Caki2 (cell line): ENCODE measurements around the gene EFCAB12. TPM values are rescaled to one million over a fixed set of nuclear protein-coding genes. Genes with fewer than 3 reads are reported as not detected.

Experiments used
- DNase-seq: peaks from one replicate; pipeline ENCODE4 v3.0.0-alpha.2; 2015; ENCODE audit warnings: low read depth
- in situ Hi-C: cut with HindIII; loops from 2 replicates; pipeline ENCODE4 v1.10.0; 2016; ENCODE audit warnings: low sequenced_read_pairs, low pct_unique_long_range_greater_than_20kb, mixed read lengths
- total RNA-seq: library from RNA; depleted of rRNA; stranded (reverse); fragments of >200 nt; shearing (Covaris generic); gene quantifications from 2 replicates; pipeline ENCODE4 v1.2.3, GENCODE V29; 2014; ENCODE audit warnings: low replicate concordance; rRNA removed

EFCAB12 gene
- total RNA-seq: not detected in 2 replicates

DNA sequence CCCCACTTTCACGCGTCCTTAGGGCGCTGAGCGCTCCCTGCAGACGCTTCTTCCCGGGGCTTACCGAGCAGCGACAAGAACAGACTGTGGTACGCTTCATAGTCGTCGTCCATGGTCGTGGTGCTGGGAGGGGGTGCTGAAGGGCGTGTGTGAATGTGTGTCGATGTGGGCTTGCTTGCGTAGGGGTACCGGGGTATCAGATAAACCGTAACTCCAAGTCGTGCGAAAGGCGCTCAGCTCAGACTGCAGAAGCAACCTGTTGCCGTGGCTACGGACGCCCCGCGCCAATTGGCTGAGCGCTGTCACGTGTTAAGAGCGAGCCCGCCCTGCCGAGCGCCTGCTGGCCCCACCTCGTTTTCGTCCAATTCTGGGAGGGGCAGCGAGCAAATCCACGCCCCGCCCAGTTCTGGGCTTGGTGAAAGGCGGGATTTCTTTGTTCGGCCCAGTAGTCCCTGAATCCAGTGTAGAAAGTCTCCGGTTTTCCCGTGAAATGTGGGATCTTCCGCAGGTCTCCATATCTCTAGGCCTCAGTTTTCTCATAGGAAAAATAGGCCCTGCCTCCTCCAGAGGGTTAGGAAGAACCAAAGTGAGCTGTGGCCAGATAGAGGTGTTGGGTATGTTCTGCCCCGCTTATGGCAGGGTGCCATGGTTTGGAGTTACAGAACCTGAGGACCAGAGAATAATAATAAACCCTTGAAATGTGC is at the start of gene EFCAB12:
EFCAB12 (minus strand) TSS at position 261 of the 704 bp plus-strand sequence; CDS start at position 113, 148 bp downstream.
- peak; percentile 82 for DNase-seq
- in situ Hi-C loops: no loop called here

GRCh38 chr3:129476586-129476985 is 48.1 kb upstream of the EFCAB12 start:
- in situ Hi-C loops: no loop called here

GRCh38 chr3:129475863-129476262 is 47.4 kb upstream of the EFCAB12 start:
- no peak for DNase-seq
- in situ Hi-C loops: no loop called here

More at GRCh38 chr3:129476586-129476985, 48.1 kb upstream of the EFCAB12 start:
- no peak for DNase-seq

DNA sequence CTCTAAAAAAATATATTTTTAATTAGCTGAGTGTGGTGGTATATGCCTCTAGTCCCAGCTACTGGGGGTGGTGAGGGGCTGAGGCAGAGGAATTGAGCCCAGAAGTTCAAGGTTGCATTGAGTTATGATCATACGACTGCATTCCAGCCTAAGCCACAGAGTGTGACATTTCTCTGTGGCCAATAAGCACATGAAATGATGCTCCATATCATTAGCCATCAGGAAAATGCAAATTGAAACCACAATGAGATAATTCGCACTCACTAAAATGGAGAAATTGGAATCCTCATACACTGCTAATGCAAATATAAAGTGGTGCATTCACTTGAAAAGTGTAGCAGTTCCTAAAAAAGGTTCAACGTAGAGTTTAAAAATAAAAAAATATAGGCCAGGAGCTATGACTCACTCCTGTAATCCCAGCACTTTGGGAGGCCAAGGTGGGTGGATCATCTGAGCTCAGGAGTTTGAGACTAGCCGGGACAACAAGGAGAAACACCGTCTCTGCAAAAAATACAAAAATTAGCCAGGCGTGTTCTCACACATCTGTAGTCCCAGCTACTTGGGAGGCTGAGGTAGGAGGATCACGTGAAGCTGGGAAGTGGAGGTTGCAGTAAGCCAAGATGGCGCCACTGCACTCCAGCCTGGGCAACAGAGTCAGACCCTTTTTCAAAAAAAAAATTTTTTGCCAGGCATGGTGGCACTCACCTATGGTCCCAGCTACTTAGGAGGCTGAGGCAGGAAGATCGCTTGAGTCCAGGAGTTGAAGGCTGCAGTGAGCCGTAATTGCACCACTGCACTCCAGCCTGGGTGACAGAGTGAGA is 46.8 kb upstream of the EFCAB12 start:
- in situ Hi-C loops: no loop called here
- DNase-seq: no peak

DNA sequence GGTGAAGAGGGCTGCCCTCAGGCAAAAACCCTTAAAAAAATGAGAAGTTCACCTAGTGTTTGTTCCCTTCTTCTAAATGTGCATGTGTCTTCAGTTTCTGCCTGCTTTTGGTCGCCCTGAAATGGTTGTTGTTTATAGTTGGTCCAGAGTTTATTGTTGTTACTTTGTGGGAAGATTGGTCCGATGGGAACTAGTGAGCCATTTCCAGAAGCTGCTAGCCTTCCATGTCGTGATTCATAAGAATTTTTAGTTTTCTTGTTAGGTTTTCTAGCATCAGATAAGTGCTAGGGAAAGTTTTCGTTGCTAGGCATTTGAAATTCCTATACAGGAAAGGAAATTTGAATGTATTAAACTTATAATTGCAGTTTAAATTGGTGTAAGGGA is 45.3 kb upstream of the EFCAB12 start:
- in situ Hi-C loops: no loop called here
- no peak for DNase-seq

DNA sequence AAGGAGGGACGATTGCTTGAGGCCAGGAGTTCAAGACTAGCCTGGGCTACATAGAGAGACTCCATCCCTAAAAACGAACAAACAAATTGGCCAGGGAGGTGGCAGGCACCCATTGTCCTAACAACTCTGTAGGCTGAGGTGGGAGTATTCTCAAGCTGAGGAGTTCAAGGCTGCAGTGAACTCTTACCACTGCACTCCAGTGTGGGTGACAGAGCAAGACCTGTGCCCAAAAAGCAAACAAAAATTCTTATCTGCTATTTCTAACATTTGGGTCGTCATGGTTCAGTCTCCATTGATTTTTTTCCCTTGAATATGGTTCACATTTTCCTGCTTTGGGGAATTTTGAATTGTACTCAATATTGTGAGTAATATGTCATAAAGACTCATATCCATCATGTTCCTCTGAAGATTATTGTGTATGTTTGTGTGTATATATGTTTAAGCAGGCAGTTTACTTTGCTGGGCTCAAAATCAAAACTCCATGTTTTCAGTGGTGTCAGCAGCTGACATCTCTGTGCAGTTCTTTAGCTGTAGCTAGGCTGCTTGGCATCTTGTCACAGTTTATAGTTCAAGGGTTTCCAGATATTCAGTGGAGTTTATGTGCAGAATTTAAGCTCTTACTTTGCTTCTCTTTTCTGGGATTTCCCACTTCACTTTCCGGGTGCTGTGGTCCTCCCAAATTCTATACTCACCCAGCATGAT is 44.8 kb upstream of the EFCAB12 start:
- in situ Hi-C loops: no loop called here
- no peak for DNase-seq

GRCh38 chr3:129470861-129471260 is 42.4 kb upstream of the EFCAB12 start:
- no peak for DNase-seq
- in situ Hi-C loops: no loop called here

GRCh38 chr3:129469026-129469425 is 40.6 kb upstream of the EFCAB12 start:
- no peak for DNase-seq
- in situ Hi-C loops: no loop called here

DNA sequence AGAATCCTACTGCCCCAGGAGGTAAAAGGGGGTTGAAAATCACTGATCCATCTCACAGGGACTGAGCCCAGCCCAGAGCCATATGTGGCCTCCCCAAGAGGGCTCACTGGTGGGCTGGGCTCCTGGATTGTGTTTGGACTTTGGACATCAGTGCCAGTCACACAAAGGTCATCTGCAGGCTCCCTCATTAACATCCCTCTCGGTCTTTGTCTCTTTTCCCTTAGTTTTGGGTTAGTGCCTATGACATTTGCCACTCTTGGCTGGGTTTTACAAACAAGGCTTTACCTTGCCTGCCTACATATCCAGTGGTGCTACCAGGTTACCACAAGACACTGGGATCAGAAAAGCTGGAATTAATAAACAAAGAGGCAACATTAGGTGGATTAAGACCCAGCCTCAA is 39.5 kb upstream of the EFCAB12 start:
- DNase-seq: no peak
- in situ Hi-C loops: no loop called here

DNA sequence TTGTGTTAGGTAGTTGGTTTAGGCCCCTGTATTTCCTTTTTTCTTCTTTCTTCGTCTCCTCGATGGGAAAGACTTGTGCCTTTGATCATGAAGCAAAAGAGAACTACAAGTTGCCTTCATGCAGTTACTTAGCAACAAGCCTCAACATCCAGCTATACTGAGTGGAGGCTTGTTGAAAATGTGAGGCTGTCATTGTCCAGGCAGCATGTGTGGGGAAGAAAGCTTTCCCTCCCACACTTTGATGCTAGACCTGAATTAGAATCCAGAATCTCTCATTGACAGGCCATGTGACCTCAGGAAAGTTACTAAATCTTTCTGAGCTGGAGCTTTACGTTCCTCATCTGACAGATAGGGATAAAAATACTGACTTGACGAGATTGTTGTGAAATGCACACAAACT is 35.3 kb upstream of the EFCAB12 start:
- in situ Hi-C loops: no loop called here

GRCh38 chr3:129463094-129463493 is 34.7 kb upstream of the EFCAB12 start:
- no peak for DNase-seq
- in situ Hi-C loops: no loop called here

More for the DNA sequence above, 35.3 kb upstream of the EFCAB12 start:
- no peak for DNase-seq

DNA sequence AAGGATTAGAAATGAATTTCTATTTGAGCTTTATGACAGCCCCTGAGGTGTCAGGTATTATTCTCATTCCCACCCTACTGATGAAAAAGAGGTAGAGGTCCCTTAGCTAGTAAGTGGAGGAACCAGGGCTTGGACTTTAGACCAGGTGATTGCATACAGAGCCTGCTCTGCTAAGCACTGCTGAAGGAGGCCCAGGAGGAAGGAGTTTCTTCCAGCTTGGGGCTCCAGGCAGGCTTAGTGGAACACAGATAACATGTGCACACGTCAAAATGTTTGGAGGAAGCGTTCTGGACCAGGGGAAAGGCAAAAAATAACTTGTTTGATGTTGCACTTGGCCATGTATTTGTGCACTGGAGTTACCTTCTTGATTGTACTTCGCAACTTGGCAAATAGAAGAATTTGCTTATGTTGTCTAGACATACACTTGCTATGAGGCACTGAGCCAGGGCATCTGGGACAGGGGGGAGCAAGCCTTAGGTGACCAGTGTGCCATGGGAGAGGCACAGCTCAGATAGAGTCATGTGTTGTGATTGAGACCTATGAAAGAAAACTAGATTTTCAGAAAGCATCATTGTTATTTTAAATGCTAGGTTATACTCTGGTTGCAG is 34.0 kb upstream of the EFCAB12 start:
- DNase-seq: no peak
- in situ Hi-C loops: no loop called here

DNA sequence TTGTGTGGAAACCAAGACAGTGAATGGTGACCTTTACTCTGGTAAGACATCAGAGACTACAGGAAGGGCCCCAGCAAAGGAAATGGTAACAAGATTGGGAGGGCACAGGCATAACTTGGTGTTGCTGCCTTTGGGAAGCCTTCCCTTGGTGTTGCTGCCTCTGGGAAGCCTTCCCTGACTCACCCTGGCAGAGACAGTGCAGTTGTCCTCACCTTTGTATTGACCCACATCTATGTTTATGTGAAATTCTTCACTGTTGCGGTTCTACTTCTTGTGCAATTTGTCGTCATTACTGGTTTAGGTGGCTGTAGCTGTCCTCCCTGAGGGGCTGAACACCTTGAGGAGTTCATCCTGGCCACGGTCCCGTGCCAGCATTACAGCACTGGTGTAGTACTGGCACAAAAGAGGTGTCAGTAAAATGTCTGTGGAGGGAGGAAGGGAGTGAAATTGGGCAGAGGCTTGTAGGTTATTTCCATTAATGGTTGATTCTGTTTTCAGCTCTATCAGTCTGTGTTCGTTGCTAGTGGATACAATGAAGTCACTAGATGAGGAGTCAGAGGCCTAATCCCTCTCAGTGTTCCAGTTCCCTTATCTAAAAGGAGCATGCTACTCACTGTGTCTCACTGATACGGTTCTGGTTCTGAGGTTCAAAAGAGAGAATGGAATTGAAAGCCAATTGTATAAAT is 33.2 kb upstream of the EFCAB12 start:
- in situ Hi-C loops: no loop called here
- DNase-seq: no peak

DNA sequence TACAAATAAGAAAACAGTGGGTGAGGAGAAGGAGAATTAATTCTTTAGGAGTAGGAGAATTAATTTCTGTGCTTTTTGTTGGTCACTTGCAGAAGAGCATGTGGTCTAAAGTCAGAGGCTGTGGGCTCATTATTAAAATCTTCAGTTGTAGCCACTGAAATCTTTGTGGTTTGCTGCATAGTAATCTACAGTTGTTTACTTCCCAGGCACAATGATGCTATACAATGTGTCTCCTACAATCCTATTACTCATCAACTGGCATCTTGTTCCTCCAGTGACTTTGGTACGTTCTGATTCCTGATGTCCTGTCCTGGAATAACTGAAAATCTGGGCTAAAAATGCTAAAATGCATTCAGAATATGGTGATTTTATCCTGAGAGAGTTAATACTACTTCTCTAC is 32.6 kb upstream of the EFCAB12 start:
- no peak for DNase-seq
- in situ Hi-C loops: no loop called here

- in situ Hi-C loops: no loop called here
Measured at GRCh38 chr3:129460572-129460971, 32.1 kb upstream of the EFCAB12 start.

GRCh38 chr3:129460155-129460554 is 31.7 kb upstream of the EFCAB12 start:
- in situ Hi-C loops: no loop called here
- no peak for DNase-seq

More at GRCh38 chr3:129460572-129460971, 32.1 kb upstream of the EFCAB12 start:
- DNase-seq: no peak

- in situ Hi-C loops: no loop called here
- no peak for DNase-seq
Measured at GRCh38 chr3:129453732-129454131, 25.3 kb upstream of the EFCAB12 start.
